SKM-1 treated with dmso at 0.1 percent for 144 hours (cell line): Measurements from ENCODE around the gene ACOXL.

Experiments used
- DNase-seq: peaks from one replicate; lab custom pipeline; 2025; ENCODE audit not compliant: unreplicated experiment; lab: John Stamatoyannopoulos, UW

Gene ACOXL

GRCh38 chr2:111121028-111121827, 388.9 kb downstream of the ACOXL start:
- DNase-seq = peak; percentile 12

- DNase-seq = peak; percentile 66
Observed at GRCh38 chr2:111121828-111122630, 389.7 kb downstream of the ACOXL start.

- DNase-seq = peak; percentile 12
Observed at GRCh38 chr2:111122631-111123421, 390.5 kb downstream of the ACOXL start.

GRCh38 chr2:111123751-111124150, 391.4 kb downstream of the ACOXL start:
- no peak for DNase-seq

DNA sequence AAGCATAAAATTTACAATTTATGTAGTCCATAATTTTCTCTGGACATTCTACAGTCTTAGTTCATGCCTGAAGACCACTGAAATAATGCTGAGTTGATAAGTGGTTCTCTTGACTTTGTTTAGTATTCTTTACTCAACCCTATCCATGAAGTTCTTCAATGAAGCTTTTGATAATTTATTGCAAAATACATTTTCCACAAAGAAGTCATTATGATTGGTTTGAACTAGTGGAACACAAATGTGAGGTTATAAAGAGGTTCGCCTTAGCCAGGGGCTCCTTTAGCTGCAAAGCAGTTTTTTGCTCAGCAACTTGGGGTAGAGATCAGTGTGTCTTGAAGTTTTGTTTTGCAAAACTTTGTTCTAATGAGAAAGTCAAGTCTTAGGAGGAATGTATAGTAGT, 394.2 kb downstream of the ACOXL start:
- no peak for DNase-seq

DNA sequence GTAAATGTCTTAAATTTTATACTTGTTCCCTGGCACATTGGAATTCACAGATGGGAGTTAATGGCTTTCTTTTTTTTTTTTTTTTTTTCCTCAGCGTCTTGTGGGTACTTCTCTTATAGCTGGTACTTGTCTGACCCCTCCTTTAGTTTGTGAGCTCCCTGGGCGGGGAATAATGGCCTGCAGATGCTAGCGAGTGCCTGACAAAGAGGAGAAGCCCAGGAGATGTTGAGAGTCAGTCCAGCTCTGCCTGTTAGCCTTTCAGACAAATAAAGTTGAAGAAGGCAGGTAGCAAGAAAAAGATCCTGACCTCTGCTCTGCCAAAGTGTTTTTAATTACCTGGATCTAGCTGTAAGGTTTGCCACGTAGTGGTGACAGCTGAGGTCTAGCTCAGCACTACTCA, 395.0 kb downstream of the ACOXL start:
- DNase-seq = no peak

- no peak for DNase-seq
Observed at GRCh38 chr2:111128096-111128495, 395.7 kb downstream of the ACOXL start.

- DNase-seq = no peak
Observed at GRCh38 chr2:111133603-111134002, 401.2 kb downstream of the ACOXL start.

DNA sequence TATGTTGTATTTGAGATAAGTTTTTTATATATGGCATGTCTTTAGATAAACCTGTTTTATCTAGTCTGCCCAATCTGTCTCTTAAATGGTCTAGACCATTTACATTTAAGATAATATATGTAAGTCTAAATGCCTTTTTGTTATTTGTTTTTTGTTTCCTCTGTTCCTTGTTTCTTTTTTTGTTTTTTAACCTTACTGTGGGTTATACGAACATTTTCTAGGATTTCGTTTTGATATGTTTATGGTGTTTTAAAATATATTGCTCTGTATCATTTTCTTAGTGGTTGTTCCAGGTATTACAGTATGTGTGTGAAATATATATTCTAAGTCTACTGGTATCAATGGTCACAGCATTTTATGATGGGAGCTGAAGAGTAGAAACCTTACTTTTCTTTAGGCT, 401.7 kb downstream of the ACOXL start:
- no peak for DNase-seq

- no peak for DNase-seq
Observed at GRCh38 chr2:111135237-111135909, 403.0 kb downstream of the ACOXL start.

GRCh38 chr2:111135910-111136297, 403.5 kb downstream of the ACOXL start:
- no peak for DNase-seq

DNA sequence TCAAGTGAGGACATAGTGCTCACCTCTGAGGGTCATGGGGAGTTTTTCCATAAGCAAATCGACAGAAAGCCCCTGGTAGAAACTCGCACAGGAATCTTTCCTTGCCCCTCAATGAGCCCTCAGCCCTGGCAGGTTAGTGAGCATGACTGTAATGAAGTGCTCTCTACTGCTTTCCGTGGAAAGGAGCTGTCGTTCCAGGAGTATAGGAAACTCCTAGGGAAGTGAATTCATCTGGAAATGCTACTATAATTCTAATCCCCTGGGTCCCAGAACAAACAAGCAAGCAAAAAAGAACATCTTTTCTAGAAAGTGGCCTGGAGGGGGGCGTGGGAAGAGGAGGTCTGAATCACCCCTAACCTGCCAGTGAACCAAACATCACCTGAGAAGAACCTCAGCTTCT, 406.5 kb downstream of the ACOXL start:
- DNase-seq = no peak

DNA sequence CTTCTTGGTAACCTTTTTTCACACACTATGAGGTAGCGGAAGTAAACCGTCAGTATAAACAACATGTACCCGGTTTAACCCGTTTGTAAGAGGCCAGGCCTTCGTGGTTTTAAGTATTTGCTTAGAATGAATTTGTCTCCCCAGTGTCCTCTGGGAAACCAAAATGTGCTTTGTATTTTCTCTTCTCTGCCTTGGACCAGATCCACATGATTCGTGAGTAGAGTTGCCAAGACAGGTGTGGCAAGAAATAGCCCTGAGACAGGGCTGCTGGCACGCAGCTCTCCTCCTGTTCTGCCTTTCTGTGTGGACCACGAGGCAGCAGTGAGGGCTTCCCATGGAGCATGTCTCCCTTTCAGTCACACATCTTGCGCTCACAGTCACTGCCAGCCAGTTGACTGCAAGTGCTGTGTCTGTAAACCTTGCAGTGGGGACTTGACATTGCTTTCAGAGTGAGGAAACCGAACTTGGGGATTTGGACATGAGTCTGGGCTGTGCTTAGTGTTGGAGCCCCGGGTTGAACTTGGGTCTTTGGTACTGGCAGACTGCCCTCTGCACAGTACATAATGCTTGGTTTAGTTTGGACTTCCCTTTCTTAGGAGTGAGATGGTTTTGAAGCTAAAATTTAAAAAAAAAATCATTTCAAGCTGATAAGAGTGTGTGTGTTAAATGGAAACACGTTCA, 407.4 kb downstream of the ACOXL start:
- no peak for DNase-seq

GRCh38 chr2:111140815-111141214, 408.4 kb downstream of the ACOXL start:
- no peak for DNase-seq

- DNase-seq = no peak
Observed at GRCh38 chr2:111142101-111142500, 409.7 kb downstream of the ACOXL start.

- no peak for DNase-seq
Observed at GRCh38 chr2:111143107-111143842, 410.9 kb downstream of the ACOXL start.

GRCh38 chr2:111143843-111144198, 411.4 kb downstream of the ACOXL start:
- no peak for DNase-seq

DNA sequence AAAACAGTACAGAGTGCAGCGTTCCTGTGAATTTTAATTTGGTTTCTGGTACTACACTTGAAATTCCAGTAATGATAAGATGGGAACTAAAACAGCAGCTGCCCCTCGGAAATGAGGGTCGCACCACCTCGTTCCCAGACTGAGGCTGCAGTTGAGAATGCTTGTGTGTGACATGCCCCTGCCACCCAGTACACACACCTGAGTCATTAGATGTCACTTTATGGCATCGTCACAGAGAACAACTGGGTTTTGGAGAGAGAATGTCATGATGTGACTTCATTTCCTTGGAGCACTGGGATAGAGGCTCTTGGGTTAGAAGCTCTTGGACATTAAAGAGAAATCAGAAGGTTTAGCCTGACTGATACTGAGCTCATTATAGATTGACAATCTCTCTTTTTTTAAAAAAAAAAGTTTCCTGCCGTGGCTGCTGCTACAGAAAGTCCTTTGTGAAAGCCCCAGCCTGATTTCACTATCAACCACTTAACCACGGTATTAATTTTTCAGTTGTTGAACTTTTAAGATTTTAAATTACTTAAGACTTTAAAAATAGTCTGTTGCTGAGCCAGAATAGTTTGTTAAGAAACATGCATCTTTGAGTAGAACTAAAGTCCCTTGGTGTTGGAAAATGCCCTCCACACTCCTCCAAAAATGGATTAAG, 412.9 kb downstream of the ACOXL start:
- no peak for DNase-seq

- no peak for DNase-seq
Observed at GRCh38 chr2:111145951-111146350, 413.6 kb downstream of the ACOXL start.
